HepG2 (cell line): ENCODE data around the gene ANTXR1. TPM values are rescaled to one million over a fixed set of nuclear protein-coding genes. Genes with fewer than 3 reads are reported as not detected.
A peak's percentile ranks its signal among the peaks of the same experiment; 100 is the strongest.

Source experiments
- ARNT ChIP-seq: fragments of 450-650 bp; IDR thresholded peaks from 2 replicates; pipeline ENCODE4 v1.6.1; 2017
- ATF1 ChIP-seq: IDR thresholded peaks from 2 replicates; pipeline ENCODE4 v1.6.1; 2016; ENCODE audit warnings: mild to moderate bottlenecking, control low read depth
- ATF4 ChIP-seq, 2 experiments: fragments of 450-650 bp in 1 of 2; sonication (generic) in 1 of 2; formaldehyde crosslinking; IDR thresholded peaks; 2 replicates each; pipeline versions ENCODE4 v1.5.0 to v1.8.0; 2020 to 2022; ENCODE audit warnings: mild to moderate bottlenecking in 1 of 2, missing genetic modification reagents in 1 of 2
- HNF4G ChIP-seq, 2 experiments: sonication (generic) in 1 of 2; formaldehyde crosslinking in 1 of 2; IDR thresholded peaks; 2 replicates each; pipeline versions ENCODE4 v1.4.0 to v1.6.1; 2011 to 2020; ENCODE audit warnings: borderline replicate concordance in 2 of 2, low read depth in 2 of 2, mild to moderate bottlenecking in 2 of 2, low read length in 1 of 2, missing genetic modification reagents in 1 of 2, moderate library complexity in 1 of 2
- IKZF4 ChIP-seq: sonication (generic); formaldehyde crosslinking; IDR thresholded peaks from 2 replicates; pipeline ENCODE4 v1.5.1; 2020; ENCODE audit warnings: borderline replicate concordance, mild to moderate bottlenecking, low read depth, missing genetic modification reagents; ENCODE audit errors: not compliant biosample characterization
- KLF12 ChIP-seq: sonication (generic); formaldehyde crosslinking; IDR thresholded peaks from 2 replicates; pipeline ENCODE4 v1.4.0; 2020; ENCODE audit warnings: missing genetic modification reagents, borderline replicate concordance
- MTERF4 ChIP-seq: sonication (generic); formaldehyde crosslinking; IDR thresholded peaks from 2 replicates; pipeline ENCODE4 v1.8.0; 2023; ENCODE audit warnings: mild to moderate bottlenecking, missing genetic modification reagents
- NCOR1 ChIP-seq: fragments of 200-600 bp; sonication (generic); IDR thresholded peaks from 2 replicates; pipeline ENCODE4 v1.7.0; 2017; ENCODE audit warnings: antibody characterized with exemption, low read length, borderline replicate concordance
- NFIC ChIP-seq: IDR thresholded peaks from 2 replicates; pipeline ENCODE4 v1.6.1; 2012; ENCODE audit warnings: mild to moderate bottlenecking, low read length, inconsistent platforms
- ONECUT2 ChIP-seq: sonication (generic); formaldehyde crosslinking; IDR thresholded peaks from 2 replicates; pipeline ENCODE4 v1.4.0; 2020; ENCODE audit warnings: missing genetic modification reagents
- REST ChIP-seq, 2 experiments: IDR thresholded peaks; 2 replicates each; pipeline ENCODE4 v1.6.1; 2011 to 2012; ENCODE audit warnings: low read length in 2 of 2, borderline replicate concordance in 1 of 2, low read depth in 1 of 2, mild to moderate bottlenecking in 1 of 2, moderate library complexity in 1 of 2
- SMC3 ChIP-seq: IDR thresholded peaks from 2 replicates; pipeline ENCODE4 v1.6.1; 2011; ENCODE audit warnings: low read length, improper control_type of control experiment
- SOX5 ChIP-seq: IDR thresholded peaks from 2 replicates; pipeline ENCODE4 v1.6.1; 2016; ENCODE audit warnings: borderline replicate concordance
- UBTF ChIP-seq: sonication (generic); formaldehyde crosslinking; IDR thresholded peaks from 2 replicates; pipeline ENCODE4 v1.4.0; 2020; ENCODE audit warnings: mild to moderate bottlenecking, missing genetic modification reagents
- ZNF552 ChIP-seq: sonication (generic); formaldehyde crosslinking; IDR thresholded peaks from 2 replicates; pipeline ENCODE4 v1.9.0; 2022; ENCODE audit warnings: missing genetic modification reagents, mild to moderate bottlenecking, borderline replicate concordance
- ZNF777 ChIP-seq: sonication (generic); formaldehyde crosslinking; IDR thresholded peaks from 2 replicates; pipeline ENCODE4 v1.4.0; 2020; ENCODE audit warnings: missing genetic modification reagents
- ZNF841 ChIP-seq: sonication (generic); formaldehyde crosslinking; IDR thresholded peaks from 2 replicates; pipeline ENCODE4 v1.8.1; 2023; ENCODE audit warnings: missing genetic modification reagents, borderline replicate concordance
- ZNF883 ChIP-seq: sonication (generic); formaldehyde crosslinking; IDR thresholded peaks from 2 replicates; pipeline ENCODE4 v1.5.1; 2020; ENCODE audit warnings: mild to moderate bottlenecking, missing genetic modification reagents; ENCODE audit errors: not compliant biosample characterization
- polyA plus RNA-seq, 8 experiments: library from polyadenylated mRNA; depleted of rRNA in 3 of 8; stranded (reverse) in 7 of 8; unstranded in 1 of 8; fragments of >200 nt; fragmentation: Illumina TruSeq in 4 of 8; extraction: Trizol in 4 of 8; gene quantifications; 2 replicates each; pipeline versions ENCODE4 v1.2.1 to v1.2.3, GENCODE V29; 2011 to 2016; ENCODE audit warnings: low read depth in 4 of 8, missing spikeins in 1 of 8, mixed read lengths in 1 of 8; ENCODE audit not compliant: insufficient read depth in 1 of 8
- total RNA-seq, 5 experiments: library from RNA; depleted of rRNA; stranded (reverse); fragments of >200 nt; fragmentation: Illumina TruSeq; extraction: Trizol; gene quantifications; 2 replicates each; pipeline ENCODE4 v1.2.3, GENCODE V29; 2016; ENCODE audit warnings: low read depth in 1 of 5

Gene ANTXR1
- total and polyA plus RNA-seq, 2 of the 13 experiments (the other 11 are each of a cell fraction or from before 2014, with no cell fraction given), result 4.5 to 12.7 TPM

GRCh38 chr2:69216535-69217332 is 203.8 kb downstream of the ANTXR1 start (continued):
- TF ChIP-seq ZNF883 (CRISPR knock-in tag) (no peak), SMC3 (no peak), SOX5 (peak; percentile 99), ZNF841 (no peak), MTERF4 (CRISPR knock-in tag) (0 out of 2 replicates have a peak, but pooled peaks have one; percentile 36), ZNF777 (CRISPR knock-in tag) (0 out of 2 replicates have a peak, but pooled peaks have one; percentile 20), ARNT (no peak), ZNF552 (CRISPR knock-in tag) (peak; percentile 24; the same call in 1 of the 2 replicates), ATF1 (CRISPR knock-in tag) (peak; percentile 82; the same call in 1 of the 2 replicates), IKZF4 (CRISPR knock-in tag) (no peak), HNF4G (IDR thresholded peaks at IDR 0.05; ENCODE audit: borderline replicate concordance, low read depth, low read length) (peak; percentile 87), HNF4G (CRISPR knock-in tag; IDR thresholded peaks at IDR 0.05; ENCODE audit: borderline replicate concordance, low read depth) (peak; percentile 67; the same call in 1 of the 2 replicates), ATF4 (CRISPR knock-in tag; IDR thresholded peaks at IDR 0.05) (peak in 1 of 2 experiments; percentile 19; a peak in 1 of 4 replicates), KLF12 (CRISPR knock-in tag) (no peak), REST (IDR thresholded peaks at IDR 0.05; ENCODE audit: borderline replicate concordance in 1 of 2, low read depth in 1 of 2, low read length in 2 of 2) (0 out of 4 replicates have a peak, but pooled peaks of 1 of the 2 experiments have one; percentile 44), ONECUT2 (CRISPR knock-in tag) (no peak; the same call in 1 of the 2 replicates), NFIC (peak; percentile 94), NCOR1 (peak; percentile 89; the same call in 1 of the 2 replicates), UBTF (CRISPR knock-in tag) (peak; percentile 37; the same call in 1 of the 2 replicates)
